Stimulated activated CD8-positive, alpha-beta memory T cell treated with anti-CD3 and anti-CD28 coated beads, Interleukin-12 subunit alpha, Interleukin-12 subunit beta, amount 100 ng/mL, for 1 hour (primary cell): ENCODE data around the gene SLC39A8.
"Not testable (repeated sequence)": the region's sequence is repeated elsewhere in the genome, so short reads cannot be mapped to it uniquely, and the experiment has no call there.

Experiments
- DNase-seq: peaks from one replicate; pipeline ENCODE4 v3.0.0-alpha.2; 2020; ENCODE audit warnings: low read depth

Gene SLC39A8

GRCh38 chr4:102344954-102345794, at the start of gene SLC39A8:
TSS of gene SLC39A8 (minus strand) at chr4:102345482. CDS start at chr4:102344662, 820 bp downstream.
- peak; percentile 69 for DNase-seq

- DNase-seq = no peak
Measured at GRCh38 chr4:102392033-102392744, 46.9 kb upstream of the SLC39A8 start.

- DNase-seq = no peak
Measured at GRCh38 chr4:102390438-102390837, 45.2 kb upstream of the SLC39A8 start.

GRCh38 chr4:102388611-102389010, 43.3 kb upstream of the SLC39A8 start:
- no peak for DNase-seq

- no peak for DNase-seq
Measured at GRCh38 chr4:102387552-102388150, 42.4 kb upstream of the SLC39A8 start.

GRCh38 chr4:102386966-102387365, 41.7 kb upstream of the SLC39A8 start:
- DNase-seq = no peak

- DNase-seq = not testable (repeated sequence)
Measured at GRCh38 chr4:102380253-102380652, 35.0 kb upstream of the SLC39A8 start.

GRCh38 chr4:102362922-102363432, 17.7 kb upstream of the SLC39A8 start:
- DNase-seq = no peak

- no peak for DNase-seq
Measured at GRCh38 chr4:102358128-102358527, 12.8 kb upstream of the SLC39A8 start.

GRCh38 chr4:102357637-102358036, 12.4 kb upstream of the SLC39A8 start:
- not testable (repeated sequence) for DNase-seq

GRCh38 chr4:102356562-102357202, 11.4 kb upstream of the SLC39A8 start:
- no peak for DNase-seq

GRCh38 chr4:102355748-102356147, 10.5 kb upstream of the SLC39A8 start:
- DNase-seq = no peak

- DNase-seq = no peak
Measured at GRCh38 chr4:102354671-102355454, 9.6 kb upstream of the SLC39A8 start.

- DNase-seq = no peak
Measured at GRCh38 chr4:102352781-102353180, 7.5 kb upstream of the SLC39A8 start.

- no peak for DNase-seq
Measured at GRCh38 chr4:102350634-102351033, 5.4 kb upstream of the SLC39A8 start.

GRCh38 chr4:102348701-102349100, 3.4 kb upstream of the SLC39A8 start:
- DNase-seq = no peak

- DNase-seq = no peak
Measured at GRCh38 chr4:102345795-102346100, 466 bp upstream of the SLC39A8 start.

GRCh38 chr4:102344520-102344953, 745 bp downstream of the SLC39A8 start:
- peak; percentile 45 for DNase-seq

GRCh38 chr4:102343964-102344519, 1.2 kb downstream of the SLC39A8 start:
- DNase-seq = no peak

GRCh38 chr4:102342404-102343074, 2.7 kb downstream of the SLC39A8 start:
- no peak for DNase-seq

- no peak for DNase-seq
Measured at GRCh38 chr4:102341201-102341600, 4.1 kb downstream of the SLC39A8 start.
